Thyroid gland (tissue), 4 donors: ENCODE data around the gene UPK3A.

Source experiments
- CTCF ChIP-seq, 6 experiments: fragments of 200-600 bp in 3 of 6; fragments of 450-650 bp in 3 of 6; sonication (generic) in 3 of 6; IDR thresholded peaks; one replicate each; pipeline ENCODE4 v1.5.1; 2016 to 2019; ENCODE audit warnings: antibody characterized with exemption in 6 of 6, mild to moderate bottlenecking in 2 of 6, inconsistent platforms in 1 of 6, moderate library complexity in 1 of 6
- POLR2A ChIP-seq, 2 donors: fragments of 450-650 bp; IDR thresholded peaks; one replicate each; pipeline ENCODE4 v1.6.1; 2017; ENCODE audit warnings: antibody characterized with exemption in 2 of 2, mild to moderate bottlenecking in 2 of 2, moderate library complexity in 1 of 2

GRCh38 chr22:45304971-45305370, 20.2 kb downstream of the UPK3A start:
- no peak for TF ChIP-seq CTCF (IDR thresholded peaks at IDR 0.05)
- TF ChIP-seq POLR2A (IDR thresholded peaks at IDR 0.05) = no peak
